GM19324 (cell line): Measurements from ENCODE around the gene TARS1.
"Not testable (repeated sequence)": the region's sequence is repeated elsewhere in the genome, so short reads cannot be mapped to it uniquely, and the experiment has no call there.

Experiments
- ATAC-seq: cut with Tn5 transposase; IDR thresholded peaks from one replicate; pipeline ENCODE4 v1.9.1; 2021; ENCODE audit warnings: mild to moderate bottlenecking, moderate library complexity; ENCODE audit not compliant: unreplicated experiment, low FRiP score

TARS1 gene

DNA sequence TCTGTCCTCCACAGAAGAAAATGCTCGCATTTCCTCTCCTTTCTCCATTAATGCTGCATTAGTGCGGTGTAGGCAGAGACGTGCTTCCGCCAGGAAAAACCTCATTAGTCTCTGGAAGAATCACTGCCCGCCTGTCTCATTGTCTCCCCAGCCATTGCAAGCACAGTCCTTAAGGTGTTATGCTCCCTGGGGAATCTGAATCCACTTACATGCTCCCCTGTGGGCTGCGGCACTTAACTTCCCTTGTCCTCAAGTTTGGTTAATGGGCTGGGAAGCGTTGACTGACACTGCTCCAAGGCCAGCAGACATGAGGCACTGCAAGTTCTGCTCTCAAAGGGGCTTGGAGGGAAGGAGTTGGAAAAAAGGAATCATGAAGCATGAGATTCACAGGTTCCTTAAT lies 41.6 kb downstream of the TARS1 start:
- no peak for ATAC-seq

DNA sequence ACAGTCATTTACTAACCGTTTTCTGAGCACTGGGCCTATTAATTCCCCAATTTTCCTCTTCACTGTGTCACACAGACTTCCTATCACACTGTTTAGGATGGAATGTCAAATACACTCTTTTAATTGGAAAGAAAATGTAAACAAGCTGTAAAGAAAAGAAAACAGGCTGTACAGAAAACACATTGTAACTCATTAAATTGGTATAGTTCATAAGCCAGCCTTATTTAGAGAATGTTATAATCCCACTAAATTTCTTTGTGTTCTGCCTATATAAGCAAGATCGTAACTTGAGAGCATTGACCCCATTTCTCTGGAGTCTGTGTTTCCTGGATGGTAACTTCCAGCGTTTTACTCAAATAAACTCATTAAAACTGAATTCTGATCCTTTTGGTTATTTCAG lies 46.5 kb downstream of the TARS1 start:
- ATAC-seq: no peak

DNA sequence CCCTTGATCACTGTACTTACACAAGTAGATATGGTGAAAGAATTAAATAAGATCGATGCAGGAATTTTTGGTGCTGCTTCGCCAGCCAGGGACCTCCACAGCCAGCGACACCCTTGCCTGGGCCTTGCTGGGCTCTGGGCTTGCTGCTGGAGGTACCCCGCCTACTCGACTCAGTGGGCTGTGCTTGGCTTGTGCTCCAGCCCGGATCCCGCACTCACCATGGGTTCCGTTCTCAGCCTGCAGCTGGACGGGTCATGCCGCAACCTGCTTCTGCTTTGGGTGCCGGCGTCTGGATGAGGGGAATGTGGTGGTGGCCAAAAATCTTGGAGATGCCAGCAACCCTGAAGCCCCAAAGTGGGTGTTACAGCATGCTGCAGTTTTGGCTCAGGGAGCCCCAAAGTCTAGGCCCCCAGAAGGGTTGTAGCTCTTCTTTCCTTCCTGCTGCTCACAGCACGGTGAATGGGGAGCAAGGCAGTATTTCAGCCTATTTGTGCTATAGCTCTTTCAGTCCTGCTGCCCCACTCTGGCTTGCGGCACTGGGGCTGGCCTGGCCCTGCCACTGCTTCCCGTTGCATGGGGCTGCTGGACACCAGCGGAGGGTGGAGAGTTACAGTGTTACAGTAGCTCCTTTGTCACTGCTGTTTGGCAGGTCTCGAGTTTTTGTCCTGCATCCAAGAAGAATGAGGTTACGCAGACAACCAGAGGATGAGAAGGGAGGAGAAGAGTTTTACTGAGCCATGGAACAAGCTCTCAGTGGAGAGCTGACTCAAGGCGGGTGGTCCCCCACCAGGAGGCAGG lies 48.0 kb downstream of the TARS1 start:
- ATAC-seq: no peak

DNA sequence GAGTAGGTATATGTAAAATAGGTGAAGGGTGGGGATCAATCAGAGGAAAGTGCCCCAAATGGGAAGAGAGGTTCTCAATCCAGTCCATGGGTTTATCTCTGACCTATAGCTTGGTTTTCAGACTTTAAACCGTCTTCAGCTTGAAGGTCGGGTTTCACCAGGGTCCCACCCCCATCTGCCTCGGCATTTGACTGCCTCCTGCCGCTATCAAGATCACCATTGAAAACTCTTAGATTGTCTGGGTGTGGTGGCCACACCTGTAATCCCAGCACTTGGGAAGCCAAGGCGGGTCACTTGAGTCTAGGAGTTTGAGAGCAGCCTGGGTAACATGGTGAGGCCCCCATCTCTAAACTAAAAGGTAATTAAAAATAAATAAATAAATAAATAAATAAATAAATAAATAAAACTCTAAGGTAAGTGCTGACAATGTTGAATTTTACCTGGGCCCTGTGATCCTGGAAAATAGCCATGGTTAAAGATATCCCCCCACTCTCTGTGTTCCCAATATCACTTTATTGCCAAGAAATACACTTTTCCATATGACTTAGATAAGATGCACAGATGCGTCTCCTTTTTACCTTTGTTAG lies 48.8 kb downstream of the TARS1 start:
- ATAC-seq: no peak

- no peak for ATAC-seq
Observed at GRCh38 chr5:33490071-33490665, 49.4 kb downstream of the TARS1 start.

- no peak for ATAC-seq
Observed at GRCh38 chr5:33491941-33492340, 51.2 kb downstream of the TARS1 start.

DNA sequence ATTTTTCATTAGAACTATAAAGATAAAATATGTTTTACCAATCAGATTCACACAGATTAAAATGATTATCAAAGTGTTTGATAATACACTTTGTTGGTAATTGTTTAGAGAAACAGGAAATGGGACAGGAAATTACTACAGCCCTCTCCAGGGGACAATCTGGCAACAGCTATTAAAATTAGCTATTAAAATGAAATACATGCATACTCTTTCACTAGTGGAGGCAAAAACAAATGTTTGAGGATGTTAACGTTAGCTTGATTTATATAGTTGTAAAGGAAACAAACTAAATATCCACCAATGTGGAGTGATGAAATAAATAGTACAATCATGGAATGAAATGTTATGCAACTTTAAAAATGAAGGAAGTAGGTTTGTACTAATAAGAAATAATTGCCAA lies 53.7 kb downstream of the TARS1 start:
- no peak for ATAC-seq

DNA sequence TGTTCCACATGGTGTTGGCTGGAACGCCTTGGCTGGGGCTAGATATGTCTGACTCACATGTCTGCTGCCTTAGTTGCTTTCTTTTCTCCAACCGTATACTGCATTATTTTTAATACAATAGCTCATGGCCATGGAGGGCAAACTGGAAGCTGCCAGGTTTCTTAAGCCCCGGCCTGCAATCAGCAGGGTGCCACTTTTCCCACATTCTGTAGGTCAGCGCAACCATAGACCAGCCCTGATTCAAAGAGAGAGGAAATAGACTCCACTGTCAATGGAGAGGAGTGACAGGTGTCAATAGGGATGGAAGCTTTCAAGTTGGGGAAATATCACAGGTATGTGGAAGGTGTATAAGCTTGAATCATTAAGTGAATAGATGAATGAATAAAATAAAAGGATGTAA lies 60.5 kb downstream of the TARS1 start:
- ATAC-seq: no peak

- no peak for ATAC-seq
Observed at GRCh38 chr5:33501899-33502298, 61.1 kb downstream of the TARS1 start.

- no peak for ATAC-seq
Observed at GRCh38 chr5:33504570-33504969, 63.8 kb downstream of the TARS1 start.

DNA sequence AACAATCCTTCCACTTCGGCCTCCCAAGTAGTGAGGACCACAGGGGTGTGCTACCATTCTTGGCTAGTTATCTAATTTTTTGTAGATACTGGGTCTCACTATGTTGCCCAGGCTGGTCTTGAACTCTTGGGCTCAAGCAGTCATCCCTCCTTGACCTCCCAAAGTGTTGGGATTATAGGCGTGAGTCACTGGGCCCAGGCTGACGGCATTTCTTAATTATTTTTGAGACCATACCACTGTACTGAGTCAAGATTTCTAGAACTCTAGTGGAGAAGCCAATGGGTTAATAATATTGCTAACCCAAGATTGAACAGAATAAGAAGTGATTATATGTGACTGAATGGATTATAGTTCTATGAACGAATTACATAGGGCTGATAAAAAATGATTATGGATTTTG lies 66.7 kb downstream of the TARS1 start:
- ATAC-seq: no peak

DNA sequence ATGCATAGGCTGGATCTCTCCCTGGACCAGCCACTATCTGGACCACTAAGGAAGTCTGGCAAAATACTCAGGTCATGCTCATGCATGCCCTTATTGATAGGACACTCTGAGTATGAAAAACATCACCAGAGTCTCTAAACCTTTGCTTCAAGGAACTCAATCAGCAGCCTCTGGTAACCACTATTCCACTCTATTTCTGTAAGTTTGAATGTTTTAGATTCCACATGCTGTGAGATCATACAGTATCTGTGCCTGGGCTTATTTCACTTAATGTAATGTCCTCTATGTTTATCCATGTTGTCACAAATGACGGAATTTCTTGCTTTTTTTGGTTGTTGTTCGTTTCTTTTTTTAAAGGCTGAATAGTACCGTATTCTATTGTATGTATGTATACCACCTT lies 68.3 kb downstream of the TARS1 start:
- ATAC-seq: no peak

GRCh38 chr5:33513462-33514185 lies 72.9 kb downstream of the TARS1 start:
- ATAC-seq: no peak

DNA sequence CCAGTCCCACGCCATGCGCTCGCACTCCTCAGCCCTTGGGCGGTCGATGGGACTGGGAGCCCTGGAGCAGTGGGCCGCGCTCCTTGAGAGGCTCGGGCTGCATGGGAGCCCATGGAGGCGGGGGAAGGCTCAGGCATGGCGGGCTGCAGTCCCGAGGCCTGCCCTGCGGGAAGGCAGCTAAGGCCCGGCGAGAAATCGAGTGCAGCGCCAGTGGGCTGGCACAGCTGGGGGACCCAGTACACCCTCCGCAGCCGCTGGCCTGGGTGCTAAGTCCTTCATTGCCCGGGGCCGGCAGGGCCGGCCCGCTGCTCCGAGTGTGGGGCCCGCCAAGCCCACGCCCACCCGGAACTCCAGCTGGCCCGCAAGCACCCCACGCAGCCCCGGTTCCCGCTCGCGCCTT lies 74.6 kb downstream of the TARS1 start:
- ATAC-seq: not testable (repeated sequence)

GRCh38 chr5:33516421-33516820 lies 75.7 kb downstream of the TARS1 start:
- no peak for ATAC-seq
